HepG2 (cell line): ENCODE data around the gene CDHR3. TPM values are rescaled to one million over a fixed set of nuclear protein-coding genes. Genes with fewer than 3 reads are reported as not detected.

ENCODE experiments used
- PAXIP1 ChIP-seq: sonication (generic); formaldehyde crosslinking; conservative IDR thresholded peaks from 2 replicates; pipeline ENCODE4 v1.4.0; 2020; ENCODE audit warnings: mild to moderate bottlenecking, missing genetic modification reagents, moderate library complexity
- PHF5A ChIP-seq: IDR thresholded peaks from one replicate; pipeline ENCODE4 v1.6.1; 2018; ENCODE audit warnings: low read depth, missing genetic modification reagents; ENCODE audit not compliant: unreplicated experiment
- ZNF335 ChIP-seq: sonication (generic); formaldehyde crosslinking; IDR thresholded peaks from 2 replicates; pipeline ENCODE4 v1.4.0; 2020; ENCODE audit warnings: missing genetic modification reagents
- ZNF792 ChIP-seq: IDR thresholded peaks from 2 replicates; pipeline ENCODE4 v1.6.1; 2016
- polyA plus RNA-seq, 8 experiments: library from polyadenylated mRNA; depleted of rRNA in 3 of 8; stranded (reverse) in 7 of 8; unstranded in 1 of 8; fragments of >200 nt; fragmentation: Illumina TruSeq in 4 of 8; extraction: Trizol in 4 of 8; gene quantifications; 2 replicates each; pipeline versions ENCODE4 v1.2.1 to v1.2.3, GENCODE V29; 2011 to 2016; ENCODE audit warnings: low read depth in 4 of 8, missing spikeins in 1 of 8, mixed read lengths in 1 of 8; ENCODE audit not compliant: insufficient read depth in 1 of 8
- total RNA-seq, 5 experiments: library from RNA; depleted of rRNA; stranded (reverse); fragments of >200 nt; fragmentation: Illumina TruSeq; extraction: Trizol; gene quantifications; 2 replicates each; pipeline ENCODE4 v1.2.3, GENCODE V29; 2016; ENCODE audit warnings: low read depth in 1 of 5
- TF ChIP-seq, protein P1 (sequence below): sonication (generic); formaldehyde crosslinking; IDR thresholded peaks from 2 replicates; pipeline ENCODE4 v1.5.1; 2020; ENCODE audit warnings: mild to moderate bottlenecking, missing genetic modification reagents
- TF ChIP-seq, protein P2 (sequence below): sonication (generic); formaldehyde crosslinking; IDR thresholded peaks from 2 replicates; pipeline ENCODE4 v1.9.0; 2021; ENCODE audit warnings: missing genetic modification reagents, mild to moderate bottlenecking, borderline replicate concordance

CDHR3 gene
- total and polyA plus RNA-seq, 2 of the 13 experiments (the other 11 are each of a cell fraction or from before 2014, with no cell fraction given): 6.5 to 11.8 TPM

DNA sequence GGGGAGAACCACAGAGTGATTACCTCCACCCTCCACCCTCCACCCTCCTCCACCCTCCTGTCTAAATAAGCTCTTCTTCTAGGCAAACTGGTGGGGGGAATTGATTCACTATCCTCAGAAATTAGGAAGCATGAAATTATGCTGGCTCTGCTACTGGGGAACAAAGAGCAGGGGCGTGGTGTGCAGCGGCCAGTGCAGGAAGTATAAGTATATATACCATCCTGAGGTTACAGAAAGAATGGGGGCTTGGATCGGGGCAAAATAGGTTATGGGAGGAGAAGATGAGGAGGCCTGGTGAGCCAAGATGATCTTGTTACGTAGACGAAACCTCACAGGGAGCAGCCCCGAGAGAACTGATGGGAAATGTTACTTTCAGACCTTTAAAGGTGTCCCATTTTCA is 100.0 kb downstream of the CDHR3 start (continued):
- TF ChIP-seq PAXIP1 (CRISPR knock-in tag): no peak
- TF ChIP-seq PHF5A (CRISPR knock-in tag): no peak
- TF ChIP-seq, protein P1, sequence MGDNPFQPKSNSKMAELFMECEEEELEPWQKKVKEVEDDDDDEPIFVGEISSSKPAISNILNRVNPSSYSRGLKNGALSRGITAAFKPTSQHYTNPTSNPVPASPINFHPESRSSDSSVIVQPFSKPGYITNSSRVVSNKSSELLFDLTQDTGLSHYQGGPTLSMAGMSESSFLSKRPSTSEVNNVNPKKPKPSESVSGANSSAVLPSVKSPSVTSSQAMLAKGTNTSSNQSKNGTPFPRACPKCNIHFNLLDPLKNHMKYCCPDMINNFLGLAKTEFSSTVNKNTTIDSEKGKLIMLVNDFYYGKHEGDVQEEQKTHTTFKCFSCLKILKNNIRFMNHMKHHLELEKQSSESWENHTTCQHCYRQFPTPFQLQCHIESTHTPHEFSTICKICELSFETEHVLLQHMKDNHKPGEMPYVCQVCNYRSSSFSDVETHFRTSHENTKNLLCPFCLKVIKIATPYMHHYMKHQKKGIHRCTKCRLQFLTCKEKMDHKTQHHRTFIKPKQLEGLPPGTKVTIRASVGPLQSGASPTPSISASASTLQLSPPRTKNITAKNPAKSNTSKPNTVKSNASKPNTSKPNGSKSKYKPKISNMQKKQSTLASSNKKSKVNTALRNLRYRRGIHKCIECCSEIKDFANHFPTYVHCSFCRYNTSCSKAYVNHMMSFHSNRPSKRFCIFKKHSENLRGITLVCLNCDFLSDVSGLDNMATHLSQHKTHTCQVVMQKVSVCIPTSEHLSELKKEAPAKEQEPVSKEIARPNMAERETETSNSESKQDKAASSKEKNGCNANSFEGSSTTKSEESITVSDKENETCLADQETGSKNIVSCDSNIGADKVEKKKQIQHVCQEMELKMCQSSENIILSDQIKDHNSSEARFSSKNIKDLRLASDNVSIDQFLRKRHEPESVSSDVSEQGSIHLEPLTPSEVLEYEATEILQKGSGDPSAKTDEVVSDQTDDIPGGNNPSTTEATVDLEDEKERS (CRISPR knock-in tag): no peak
- TF ChIP-seq, protein P2, sequence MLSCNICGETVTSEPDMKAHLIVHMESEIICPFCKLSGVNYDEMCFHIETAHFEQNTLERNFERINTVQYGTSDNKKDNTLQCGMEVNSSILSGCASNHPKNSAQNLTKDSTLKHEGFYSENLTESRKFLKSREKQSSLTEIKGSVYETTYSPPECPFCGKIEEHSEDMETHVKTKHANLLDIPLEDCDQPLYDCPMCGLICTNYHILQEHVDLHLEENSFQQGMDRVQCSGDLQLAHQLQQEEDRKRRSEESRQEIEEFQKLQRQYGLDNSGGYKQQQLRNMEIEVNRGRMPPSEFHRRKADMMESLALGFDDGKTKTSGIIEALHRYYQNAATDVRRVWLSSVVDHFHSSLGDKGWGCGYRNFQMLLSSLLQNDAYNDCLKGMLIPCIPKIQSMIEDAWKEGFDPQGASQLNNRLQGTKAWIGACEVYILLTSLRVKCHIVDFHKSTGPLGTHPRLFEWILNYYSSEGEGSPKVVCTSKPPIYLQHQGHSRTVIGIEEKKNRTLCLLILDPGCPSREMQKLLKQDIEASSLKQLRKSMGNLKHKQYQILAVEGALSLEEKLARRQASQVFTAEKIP (CRISPR knock-in tag): no peak
- TF ChIP-seq ZNF792 (CRISPR knock-in tag): no peak
- no peak for TF ChIP-seq ZNF335 (CRISPR knock-in tag)
